ENCODE data around the gene MSX2. TPM values are rescaled to one million over a fixed set of nuclear protein-coding genes. Genes with fewer than 3 reads are reported as not detected.

MSX2 gene
- total RNA-seq, 2 donors from 2014 or later: not detected

DNA sequence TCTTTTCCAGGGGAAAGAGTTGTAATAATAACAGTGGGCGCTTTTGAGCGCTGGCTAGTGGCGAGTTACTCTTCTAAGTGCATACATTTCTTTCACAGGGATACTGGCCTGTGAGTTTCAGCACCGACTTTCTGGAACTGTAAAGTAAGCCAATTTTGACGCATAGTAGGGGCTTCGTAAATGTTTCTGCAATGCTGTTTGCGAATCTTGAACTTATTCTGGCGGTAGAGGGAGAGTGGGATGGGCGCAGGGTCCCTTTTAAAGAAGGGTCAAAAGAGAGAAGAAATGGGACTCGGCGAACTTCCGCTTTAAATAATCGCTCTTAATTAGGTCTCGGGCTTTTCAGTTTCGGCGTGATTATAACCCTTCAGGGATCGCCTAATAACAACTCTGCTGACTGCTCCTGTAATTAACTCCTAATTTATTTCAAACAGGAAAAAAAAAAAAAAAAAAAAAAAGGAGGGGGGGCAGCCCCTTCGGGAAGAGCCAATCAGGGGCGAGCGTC is 351 bp upstream of the MSX2 start:
- H3K36me3 Mint-ChIP-seq (ENCODE audit: low read depth): peaks cover 6% of the 10 kb centered on the region
- no peaks in the 10 kb centered on the region for H3K9me3 Mint-ChIP-seq
- no peak for ATAC-seq (replicated peaks)
- no peak overlapping the region for H3K27ac Mint-ChIP-seq
- H3K27me3 Mint-ChIP-seq: peaks cover 73% of the 10 kb centered on the region
- H3K4me1 Mint-ChIP-seq: peaks cover 8% of the 10 kb centered on the region
- peak overlapping the region; percentile 68 for H3K4me3 Mint-ChIP-seq

DNA sequence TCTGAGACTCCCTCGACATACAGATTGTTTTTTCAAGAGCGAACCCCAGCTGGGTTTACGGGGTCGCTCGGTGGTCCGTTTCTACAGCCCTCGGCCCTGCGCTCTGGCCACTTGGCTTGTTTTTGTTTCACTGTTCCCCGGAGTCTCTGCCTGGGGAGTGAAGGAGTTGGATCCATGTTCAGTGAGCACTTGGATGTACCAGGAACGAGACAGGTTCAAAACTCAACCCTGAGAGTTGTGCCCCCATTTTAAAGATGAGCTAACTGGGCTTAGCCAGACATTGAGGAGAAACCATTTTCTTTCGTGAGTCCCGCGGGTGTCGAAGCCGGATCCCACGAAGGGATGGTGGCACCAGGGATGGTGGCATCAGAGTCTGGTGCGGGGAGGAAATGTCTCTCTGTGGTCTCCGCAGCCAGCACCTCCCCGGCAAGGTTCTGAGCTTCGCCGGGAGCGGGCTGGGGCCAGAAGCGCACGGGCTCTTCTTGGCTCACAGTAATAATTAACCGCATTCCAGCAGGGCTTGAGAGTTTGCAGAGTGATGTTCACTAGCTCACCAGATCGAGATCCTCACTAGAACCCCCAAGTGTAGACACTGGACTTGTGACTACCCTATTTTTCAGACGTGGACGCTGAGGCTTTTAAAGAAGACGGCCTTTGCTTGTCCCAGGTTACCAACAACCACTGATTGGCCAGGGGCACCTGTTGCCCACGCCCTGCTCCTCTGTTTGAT is 1.0 kb downstream of the MSX2 start:
- peaks cover 69% of the 10 kb centered on the region for H3K27me3 Mint-ChIP-seq
- H3K27ac Mint-ChIP-seq: no peak overlapping the region
- H3K4me3 Mint-ChIP-seq: peak overlapping the region; percentile 13
- H3K4me1 Mint-ChIP-seq: peaks cover 8% of the 10 kb centered on the region
- ATAC-seq (replicated peaks): no peak
- no peaks in the 10 kb centered on the region for H3K9me3 Mint-ChIP-seq
- H3K36me3 Mint-ChIP-seq (ENCODE audit: low read depth): peaks cover 6% of the 10 kb centered on the region

GRCh38 chr5:174725991-174726601 is 1.7 kb downstream of the MSX2 start:
- Mint-ChIP-seq H3K27ac (no peak overlapping the region), H3K4me3 (no peak overlapping the region), H3K36me3 (ENCODE audit: low read depth) (peaks cover 6% of the 10 kb centered on the region), H3K4me1 (peaks cover 8% of the 10 kb centered on the region), H3K9me3 (no peaks in the 10 kb centered on the region), H3K27me3 (peaks cover 71% of the 10 kb centered on the region)
- ATAC-seq (replicated peaks): no peak

GRCh38 chr5:174726916-174727793 is 2.8 kb downstream of the MSX2 start:
- Mint-ChIP-seq H3K9me3 (no peaks in the 10 kb centered on the region), H3K27me3 (peaks cover 67% of the 10 kb centered on the region), H3K27ac (no peak overlapping the region), H3K4me3 (no peak overlapping the region), H3K4me1 (peaks cover 8% of the 10 kb centered on the region), H3K36me3 (ENCODE audit: low read depth) (peaks cover 6% of the 10 kb centered on the region)
- no peak for ATAC-seq (replicated peaks)

DNA sequence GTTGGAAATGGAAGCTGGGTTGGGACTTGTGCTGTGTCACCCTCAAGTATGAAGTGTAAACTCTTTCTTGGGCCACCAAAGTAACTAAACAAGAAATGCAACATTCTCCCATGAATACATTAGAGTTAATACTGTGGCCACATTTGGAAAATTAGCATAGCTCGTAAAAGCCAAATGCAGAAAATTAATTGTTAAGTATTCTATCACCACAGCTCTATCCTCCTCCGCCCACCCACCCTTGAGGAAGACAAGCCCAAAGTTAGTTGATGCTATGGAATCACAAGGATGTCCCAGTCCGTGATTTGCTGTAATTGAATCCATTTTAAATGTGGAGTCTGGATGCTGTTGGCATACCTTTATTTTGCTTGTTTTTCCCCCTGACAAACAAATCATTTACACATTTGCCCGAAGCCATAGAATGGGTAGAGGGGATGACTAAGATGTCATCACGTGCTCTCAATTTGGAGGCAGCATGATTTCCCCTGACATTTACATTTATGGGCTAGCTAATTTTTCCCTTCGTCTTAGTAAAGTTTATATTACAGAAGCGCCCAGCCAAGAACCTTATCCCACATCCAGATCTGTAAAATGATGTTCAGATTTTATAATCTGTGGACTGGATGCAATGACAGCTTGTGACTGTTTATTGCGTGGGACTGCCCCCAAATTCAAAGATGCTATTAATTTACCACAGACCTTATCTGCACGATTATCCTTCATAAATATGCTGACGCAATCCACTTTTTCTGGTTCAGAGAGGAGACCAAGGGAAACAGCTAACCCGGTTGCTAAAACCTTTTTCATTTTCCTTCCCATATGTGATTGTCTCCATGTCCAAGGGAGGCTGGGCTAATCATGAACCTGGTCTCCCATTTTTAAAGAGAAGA is 3.7 kb downstream of the MSX2 start:
- ATAC-seq (replicated peaks): no peak
- Mint-ChIP-seq H3K36me3 (ENCODE audit: low read depth) (peaks cover 6% of the 10 kb centered on the region), H3K9me3 (no peaks in the 10 kb centered on the region), H3K27ac (no peak overlapping the region), H3K27me3 (peaks cover 69% of the 10 kb centered on the region), H3K4me1 (peaks cover 8% of the 10 kb centered on the region), H3K4me3 (no peak overlapping the region)

DNA sequence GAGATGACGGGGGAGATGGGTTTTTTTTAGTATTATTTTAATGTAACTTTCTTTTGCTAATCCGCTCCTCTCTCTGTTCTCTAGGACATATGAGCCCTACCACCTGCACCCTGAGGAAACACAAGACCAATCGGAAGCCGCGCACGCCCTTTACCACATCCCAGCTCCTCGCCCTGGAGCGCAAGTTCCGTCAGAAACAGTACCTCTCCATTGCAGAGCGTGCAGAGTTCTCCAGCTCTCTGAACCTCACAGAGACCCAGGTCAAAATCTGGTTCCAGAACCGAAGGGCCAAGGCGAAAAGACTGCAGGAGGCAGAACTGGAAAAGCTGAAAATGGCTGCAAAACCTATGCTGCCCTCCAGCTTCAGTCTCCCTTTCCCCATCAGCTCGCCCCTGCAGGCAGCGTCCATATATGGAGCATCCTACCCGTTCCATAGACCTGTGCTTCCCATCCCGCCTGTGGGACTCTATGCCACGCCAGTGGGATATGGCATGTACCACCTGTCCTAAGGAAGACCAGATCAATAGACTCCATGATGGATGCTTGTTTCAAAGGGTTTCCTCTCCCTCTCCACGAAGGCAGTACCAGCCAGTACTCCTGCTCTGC is 4.8 kb downstream of the MSX2 start:
- Mint-ChIP-seq H3K27ac (no peak overlapping the region), H3K4me1 (peaks cover under 1% of the 10 kb centered on the region), H3K27me3 (peaks cover 69% of the 10 kb centered on the region), H3K4me3 (no peak overlapping the region), H3K9me3 (no peaks in the 10 kb centered on the region), H3K36me3 (ENCODE audit: low read depth) (peaks cover under 1% of the 10 kb centered on the region)
- no peak for ATAC-seq (replicated peaks)

- Mint-ChIP-seq H3K4me1 (no peaks in the 10 kb centered on the region), H3K9me3 (no peaks in the 10 kb centered on the region), H3K27me3 (peaks cover 77% of the 10 kb centered on the region), H3K4me3 (no peak overlapping the region), H3K27ac (no peak overlapping the region), H3K36me3 (ENCODE audit: low read depth) (no peaks in the 10 kb centered on the region)
- ATAC-seq (replicated peaks): no peak
These were observed 7.0 kb downstream of the MSX2 start for GRCh38 chr5:174731214-174732035.

GRCh38 chr5:174732036-174733020 is 7.9 kb downstream of the MSX2 start:
- Mint-ChIP-seq H3K9me3 (no peaks in the 10 kb centered on the region), H3K27me3 (peaks cover 80% of the 10 kb centered on the region), H3K27ac (no peak overlapping the region)

GRCh38 chr5:174733091-174733690 is 8.8 kb downstream of the MSX2 start:
- H3K9me3 Mint-ChIP-seq: no peaks in the 10 kb centered on the region

More at GRCh38 chr5:174732036-174733020, 7.9 kb downstream of the MSX2 start:
- no peak overlapping the region for H3K4me3 Mint-ChIP-seq
- no peaks in the 10 kb centered on the region for H3K36me3 Mint-ChIP-seq (ENCODE audit: low read depth)
- ATAC-seq (replicated peaks): no peak
- no peaks in the 10 kb centered on the region for H3K4me1 Mint-ChIP-seq

GRCh38 chr5:174733836-174734235 is 9.5 kb downstream of the MSX2 start:
- Mint-ChIP-seq H3K4me1 (no peaks in the 10 kb centered on the region), H3K36me3 (ENCODE audit: low read depth) (no peaks in the 10 kb centered on the region), H3K27ac (no peak overlapping the region), H3K27me3 (peaks cover 73% of the 10 kb centered on the region), H3K9me3 (no peaks in the 10 kb centered on the region), H3K4me3 (no peak overlapping the region)
- no peak for ATAC-seq (replicated peaks)

More at GRCh38 chr5:174733091-174733690, 8.8 kb downstream of the MSX2 start:
- no peaks in the 10 kb centered on the region for H3K4me1 Mint-ChIP-seq
- H3K27me3 Mint-ChIP-seq: peaks cover 77% of the 10 kb centered on the region
- no peaks in the 10 kb centered on the region for H3K36me3 Mint-ChIP-seq (ENCODE audit: low read depth)
- no peak overlapping the region for H3K4me3 Mint-ChIP-seq
- ATAC-seq (replicated peaks): no peak
- no peak overlapping the region for H3K27ac Mint-ChIP-seq

- Mint-ChIP-seq H3K27ac (no peak overlapping the region), H3K9me3 (no peaks in the 10 kb centered on the region), H3K4me3 (no peak overlapping the region), H3K36me3 (ENCODE audit: low read depth) (no peaks in the 10 kb centered on the region), H3K4me1 (no peaks in the 10 kb centered on the region), H3K27me3 (peaks cover 66% of the 10 kb centered on the region)
- no peak for ATAC-seq (replicated peaks)
These were observed 10.5 kb downstream of the MSX2 start for GRCh38 chr5:174734571-174735497.

Data from activated T-helper 17 cell treated with anti-CD3 and anti-CD28 coated beads, Interleukin-2, amount 50 U/mL, for 72 hours (primary cell).